Dermis blood vessel endothelial cell (primary cell): ENCODE results near the gene LRRFIP1. TPM values are rescaled to one million over a fixed set of nuclear protein-coding genes. Genes with fewer than 3 reads are reported as not detected.

Experiments used
- DNase-seq: peaks from one replicate; pipeline ENCODE4 v3.0.0; 2010
- total RNA-seq: library from RNA; depleted of rRNA; stranded (reverse); fragments of >200 nt; gene quantifications from 2 replicates; pipeline ENCODE4 v1.2.3, GENCODE V29; 2014

LRRFIP1 gene
- total RNA-seq, 1 donor from 2014 or later: 198 TPM

DNA sequence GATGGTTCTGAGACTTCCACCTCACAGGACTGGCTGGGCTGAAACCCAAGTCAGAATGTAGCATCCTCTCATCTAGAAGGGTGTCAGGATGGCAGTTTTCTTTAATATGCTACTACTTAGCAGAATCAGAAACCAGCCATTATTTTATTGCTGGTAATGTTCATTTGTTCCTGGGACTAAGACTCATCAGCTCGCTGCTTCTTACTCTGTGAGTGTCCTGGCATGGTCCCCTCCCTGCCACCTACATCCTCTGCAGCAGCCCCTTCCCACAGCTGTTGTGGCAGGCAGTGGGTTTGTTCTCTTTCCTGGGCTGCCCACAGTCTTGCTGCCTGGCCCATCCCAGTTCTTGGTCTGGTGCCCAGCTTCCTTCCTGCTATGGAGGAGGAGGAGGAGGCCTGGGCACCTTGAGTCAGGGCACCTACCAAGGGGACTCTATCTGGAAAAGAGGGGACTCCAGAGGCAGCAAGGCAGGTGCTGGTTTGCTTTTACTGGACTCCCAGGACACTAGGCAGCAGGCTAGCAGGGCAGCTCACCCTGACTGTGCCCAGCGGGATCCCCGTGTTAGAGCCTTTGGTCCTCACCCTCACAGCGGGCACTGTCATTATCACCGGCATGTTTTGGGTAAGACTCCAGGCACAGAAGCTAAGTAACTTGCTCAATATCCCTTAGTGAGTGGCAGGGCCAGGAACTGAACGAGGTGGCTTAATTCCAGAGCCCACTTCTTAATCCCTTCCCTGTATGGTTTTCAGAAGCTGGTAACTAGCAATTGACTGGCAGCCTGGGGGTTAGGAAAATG, 62.1 kb downstream of the LRRFIP1 start:
- peak; percentile 52 for DNase-seq

DNA sequence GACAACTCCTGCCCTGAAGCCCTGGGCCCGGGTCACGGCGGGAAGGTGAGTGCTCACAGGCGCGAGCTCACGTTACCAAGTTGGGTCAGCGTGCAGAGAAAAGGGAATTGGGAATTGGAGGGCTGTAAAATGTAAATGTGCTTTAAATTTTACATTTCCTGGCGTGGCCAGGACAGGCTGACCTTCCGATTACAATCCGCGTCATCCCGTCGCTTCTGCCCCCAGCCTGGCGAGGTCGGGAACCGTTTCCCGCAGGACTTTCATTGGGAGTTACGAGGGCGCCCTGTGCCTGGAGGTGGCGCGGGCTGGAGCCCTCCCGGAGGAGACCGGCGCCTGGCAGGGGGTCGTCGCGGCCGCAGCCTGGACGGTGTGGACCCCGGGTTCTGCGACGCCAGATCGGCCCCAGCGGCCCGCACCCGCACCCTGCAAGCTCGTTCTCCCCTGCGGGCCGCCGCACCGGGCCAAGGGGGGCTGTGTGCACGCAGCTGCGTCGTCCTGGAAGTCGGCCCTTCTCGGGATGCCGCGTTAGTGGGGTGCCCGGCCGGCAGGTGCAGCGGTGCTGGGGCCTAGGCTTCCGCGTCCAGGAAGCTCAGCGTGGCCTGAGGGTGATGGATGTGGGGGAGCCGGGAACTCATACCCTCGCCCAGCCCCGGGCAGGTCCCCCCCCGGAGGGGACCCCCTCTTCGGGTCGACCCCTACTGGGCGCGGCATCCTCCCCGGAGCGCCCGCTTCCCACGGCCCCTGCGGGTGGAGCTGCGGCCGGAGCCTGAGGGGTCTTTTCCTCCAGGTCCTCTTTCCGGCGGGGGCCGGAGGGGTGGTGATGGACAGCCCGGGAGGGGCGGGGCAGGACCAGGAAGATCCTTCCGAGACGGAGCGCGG, 63.9 kb downstream of the LRRFIP1 start:
- peak; percentile 52 for DNase-seq

DNA sequence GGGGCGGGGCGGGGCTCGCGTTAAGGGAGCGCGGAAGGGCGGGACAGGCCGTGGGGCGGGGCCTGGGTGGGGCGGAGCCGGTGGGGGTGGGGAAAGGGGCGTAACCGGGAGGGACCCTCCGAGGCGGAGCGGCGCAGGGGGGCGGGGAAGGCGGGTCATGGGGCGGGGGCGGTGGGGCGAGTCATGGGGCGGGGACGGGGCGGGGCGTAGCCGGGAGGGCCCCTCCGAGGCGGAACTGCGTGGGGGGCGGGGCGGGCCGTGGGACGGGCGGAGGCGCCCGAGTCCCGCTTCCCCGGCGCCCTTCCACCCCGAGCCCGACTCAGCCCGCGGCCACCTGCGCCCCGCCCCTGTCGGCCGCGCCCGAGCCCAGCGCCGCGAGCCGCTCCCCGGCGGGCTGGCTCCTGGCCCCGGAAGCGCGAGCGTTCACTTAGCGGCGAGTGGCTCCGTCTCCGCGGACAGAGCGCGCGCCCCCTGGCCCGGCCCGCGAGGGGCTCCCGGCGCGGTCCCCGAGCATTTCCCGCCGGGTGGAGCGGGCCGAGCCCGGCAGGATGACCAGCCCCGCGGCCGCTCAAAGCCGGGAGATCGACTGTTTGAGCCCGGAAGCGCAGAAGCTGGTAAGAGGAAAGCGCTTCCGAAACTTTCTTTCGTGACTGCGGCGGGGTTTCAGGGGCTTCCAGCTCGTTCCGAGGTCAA, 64.7 kb downstream of the LRRFIP1 start:
- peak; percentile 93 for DNase-seq

DNA sequence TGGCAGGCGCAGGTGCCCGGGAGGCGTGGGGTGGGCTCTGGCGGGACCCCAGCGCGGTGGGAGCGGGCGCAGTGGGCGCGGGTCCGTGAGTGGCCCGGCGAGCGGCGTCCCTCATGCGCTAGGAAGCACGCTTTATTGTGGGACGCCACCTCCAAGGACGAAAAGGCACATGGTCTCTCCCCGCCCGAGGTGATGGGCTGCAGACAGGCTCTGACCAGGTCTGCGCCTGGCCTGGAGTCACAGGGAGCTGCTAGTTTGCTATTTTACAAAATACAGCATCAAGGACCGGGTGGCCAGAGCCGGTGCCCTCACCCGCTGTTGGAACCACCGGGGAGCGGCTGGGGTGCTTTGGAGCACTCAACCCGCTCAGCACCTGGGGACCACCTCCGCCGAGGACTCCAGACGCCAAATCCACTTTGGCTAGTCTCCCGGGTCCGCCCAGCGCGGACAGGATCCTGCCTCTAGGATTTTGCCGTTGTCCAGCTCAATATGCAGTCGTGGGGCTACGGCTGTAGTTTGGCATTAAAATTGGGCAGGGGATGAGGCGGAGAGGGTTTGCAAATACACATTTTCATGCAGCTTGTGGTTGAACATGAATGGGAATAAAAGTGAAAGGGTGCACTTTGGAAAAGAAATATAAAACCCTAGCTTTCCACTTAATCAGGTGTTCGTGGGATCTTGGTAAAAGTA, 65.4 kb downstream of the LRRFIP1 start:
- DNase-seq: peak; percentile 53

DNA sequence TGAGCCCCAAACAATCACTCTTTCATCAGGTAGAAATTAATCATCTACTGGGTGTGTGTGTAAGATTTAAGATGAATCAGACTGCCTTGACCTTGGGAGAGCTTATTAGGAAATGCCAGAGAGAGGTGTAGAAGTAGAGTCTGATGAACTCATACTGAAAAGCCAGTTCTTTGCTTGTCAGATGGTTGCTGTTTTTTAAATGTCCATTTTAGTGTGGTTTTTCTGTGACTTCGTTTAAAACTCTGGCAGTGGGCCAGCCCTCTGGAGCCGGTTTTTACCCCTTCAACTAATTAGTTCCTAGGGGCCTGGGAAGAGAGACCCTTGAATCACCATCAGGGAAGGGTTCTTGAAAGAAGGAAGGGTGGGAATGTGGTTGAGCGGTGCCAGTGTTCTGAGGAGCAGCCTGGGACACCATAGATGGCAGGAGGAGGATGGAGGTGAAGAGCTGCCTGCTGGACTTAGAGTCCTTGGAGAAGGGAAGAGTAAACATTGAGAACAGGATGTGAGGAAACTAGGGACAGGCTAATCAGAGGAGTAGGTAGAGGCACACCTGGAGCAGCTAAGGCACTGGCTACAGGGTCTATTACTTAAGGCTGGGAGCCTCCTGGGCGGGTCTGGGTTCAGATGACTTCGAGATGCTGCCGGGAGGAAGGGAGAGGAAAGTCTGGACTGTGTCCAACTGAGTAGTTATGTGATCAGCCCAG, 66.1 kb downstream of the LRRFIP1 start:
- DNase-seq: peak; percentile 62

DNA sequence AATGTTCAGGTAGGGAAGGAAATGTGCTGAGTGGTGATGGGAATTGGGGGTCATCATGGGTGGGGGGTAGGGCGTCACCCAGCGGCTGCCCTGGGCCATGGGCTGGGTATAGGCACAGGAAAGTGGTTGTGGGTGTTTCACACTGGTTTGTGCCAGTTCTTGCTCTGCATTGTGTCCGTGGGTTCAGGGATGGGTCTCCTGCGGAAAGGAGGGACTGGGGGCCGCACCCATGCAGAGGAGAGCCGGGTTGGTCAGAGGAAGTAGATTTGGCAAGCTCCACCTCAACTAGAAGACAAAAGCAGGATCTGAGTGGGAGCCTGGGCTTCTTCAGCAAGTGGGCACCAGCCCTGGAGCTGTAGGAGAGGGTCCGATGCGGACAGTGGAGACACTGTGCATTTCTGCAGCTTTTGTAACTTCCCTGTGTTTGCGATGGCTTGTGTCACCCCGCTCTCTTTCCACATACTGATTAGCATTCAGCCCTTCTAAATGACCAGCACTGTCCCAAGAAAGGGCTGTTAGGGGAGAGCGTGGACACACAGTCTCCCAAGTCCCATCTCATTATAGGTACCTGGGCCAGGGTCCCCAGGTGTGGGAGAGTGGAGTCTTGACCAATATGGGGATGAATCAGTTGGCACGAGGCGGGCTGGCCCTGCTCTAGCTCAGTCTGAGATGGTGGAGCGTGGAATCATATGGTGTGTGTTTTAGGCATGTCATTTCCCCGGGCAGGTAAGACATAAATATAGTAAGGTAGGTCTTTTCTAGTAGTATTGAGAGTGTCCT, 67.2 kb downstream of the LRRFIP1 start:
- peak; percentile 44 for DNase-seq

DNA sequence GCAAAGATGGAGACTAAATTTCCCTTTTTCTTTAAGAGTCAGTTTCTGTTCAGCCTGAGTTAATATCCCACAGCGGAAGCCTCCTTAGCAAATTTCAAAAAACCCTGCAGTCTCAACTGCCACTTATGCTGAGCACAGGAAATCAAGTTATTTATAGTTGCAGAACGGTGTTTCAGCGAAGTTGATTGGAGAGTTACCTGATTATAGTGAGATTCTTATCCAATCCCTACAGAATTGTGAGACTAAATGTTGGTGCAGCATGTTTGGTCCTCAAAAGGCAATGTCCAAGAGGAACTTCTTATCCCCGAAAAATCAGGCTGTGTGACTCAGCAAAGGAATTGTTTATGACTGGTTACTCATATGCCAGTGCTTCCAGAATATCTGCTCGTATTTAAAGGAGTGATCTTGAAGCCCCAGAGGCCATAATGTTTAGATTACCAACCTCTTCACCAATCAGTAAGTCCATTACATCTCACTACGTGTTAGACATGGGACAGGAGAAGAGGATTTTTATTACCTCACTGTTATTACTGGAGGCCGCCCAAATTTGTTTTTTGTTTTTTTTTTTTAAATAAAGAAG, 67.9 kb downstream of the LRRFIP1 start:
- DNase-seq: peak; percentile 93

DNA sequence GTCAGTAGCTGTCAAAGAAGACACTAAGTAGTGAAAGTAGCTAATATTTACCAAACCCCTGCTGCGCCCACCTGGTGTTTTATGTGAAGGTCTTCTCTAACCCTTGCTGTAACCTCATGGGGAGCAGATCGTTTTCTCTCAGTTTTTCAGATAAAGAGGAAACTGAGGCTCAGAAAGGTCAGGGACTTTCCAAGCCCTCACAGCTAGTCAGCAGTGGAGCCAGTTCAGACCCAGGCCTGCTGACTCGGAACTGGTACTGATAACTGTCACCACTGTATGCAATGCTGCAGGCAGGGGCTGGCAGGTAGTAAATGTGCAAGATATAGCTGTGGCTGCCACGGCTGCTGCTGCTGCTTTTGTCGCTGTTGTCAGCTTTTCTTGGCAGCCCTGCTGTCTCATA, 69.1 kb downstream of the LRRFIP1 start:
- no peak for DNase-seq

DNA sequence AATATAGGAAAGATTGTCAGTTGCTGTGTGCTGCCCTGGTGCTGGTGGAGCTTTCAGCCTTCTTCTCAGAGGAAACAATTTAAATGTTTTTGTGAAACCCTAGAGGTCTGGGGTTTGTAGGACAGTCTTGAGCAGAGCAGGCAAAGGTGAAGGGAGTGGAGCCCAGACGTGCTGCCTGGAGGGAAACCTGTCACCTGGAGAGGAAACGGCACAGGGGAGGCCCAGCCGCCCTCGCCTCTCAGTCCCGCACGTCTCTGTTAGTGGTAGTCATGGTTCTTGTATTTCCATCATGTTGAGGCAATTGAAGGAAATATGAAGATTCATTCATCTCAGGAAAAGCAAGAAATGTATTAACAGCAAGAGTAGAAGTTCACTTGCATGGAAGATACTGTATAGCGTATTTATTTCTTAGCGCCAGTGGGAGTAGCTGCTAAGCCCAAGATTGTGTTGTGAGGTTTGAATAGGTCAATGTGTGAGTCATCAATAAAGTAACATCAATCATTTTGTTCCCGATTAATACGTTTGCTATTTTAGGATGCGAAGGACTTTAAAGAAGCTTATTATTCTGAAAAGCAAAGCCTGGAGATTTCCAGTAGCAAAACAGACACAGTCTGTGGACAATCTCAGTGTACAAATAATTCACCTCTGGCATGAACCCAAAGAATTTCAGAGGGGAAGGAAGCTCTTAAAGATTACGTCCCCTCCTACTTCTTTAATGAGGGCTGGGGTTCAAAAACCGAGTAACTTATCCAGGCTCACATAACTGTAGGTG, 70.4 kb downstream of the LRRFIP1 start:
- peak; percentile 68 for DNase-seq

DNA sequence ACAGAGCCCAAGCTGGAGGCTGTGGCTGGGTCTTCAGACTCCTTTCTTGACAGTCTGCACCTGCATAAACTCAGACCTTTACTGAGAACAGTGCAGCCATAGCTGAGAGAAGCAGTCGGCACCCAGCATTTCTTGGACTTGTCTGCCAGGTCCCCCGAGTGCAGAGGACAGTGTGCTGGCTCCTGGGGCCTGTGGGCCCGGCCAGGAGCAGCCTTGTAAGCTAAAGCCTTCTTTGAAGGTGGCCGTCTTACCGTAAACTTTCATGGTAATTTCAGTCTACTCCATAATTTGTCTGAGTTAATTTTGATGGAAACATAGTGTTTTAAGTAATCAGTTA, 70.9 kb downstream of the LRRFIP1 start:
- DNase-seq: no peak

DNA sequence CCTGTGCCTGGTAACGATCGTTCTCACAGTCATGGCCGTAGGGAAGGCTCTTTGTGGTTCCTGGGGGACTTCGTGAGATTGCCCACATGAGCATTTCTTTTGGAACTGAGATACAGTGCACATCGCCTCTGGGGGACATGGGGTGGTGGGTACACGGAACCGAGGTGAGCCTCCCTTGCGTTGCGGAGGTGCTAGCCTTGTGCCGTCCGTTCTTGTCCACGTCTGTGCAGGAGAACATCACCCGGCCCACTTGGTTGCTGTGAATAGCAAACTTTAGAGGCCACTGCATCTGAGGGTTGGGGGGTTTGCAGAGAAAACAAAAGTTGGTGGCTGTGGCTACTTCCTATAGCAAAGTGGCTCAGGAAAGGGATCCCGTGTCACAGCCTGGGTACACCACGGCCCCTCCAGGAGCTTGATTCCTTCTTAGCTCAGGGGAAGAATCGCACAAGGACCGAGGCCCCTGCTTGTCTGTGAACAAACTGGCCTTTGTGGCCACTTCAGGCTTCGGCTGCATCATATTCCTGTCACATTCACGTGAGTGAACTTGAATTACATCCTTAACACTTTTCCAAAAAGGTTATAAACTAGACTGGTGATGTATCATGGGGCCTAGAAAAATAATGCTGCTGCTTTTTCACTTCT, 72.6 kb downstream of the LRRFIP1 start:
- no peak for DNase-seq

DNA sequence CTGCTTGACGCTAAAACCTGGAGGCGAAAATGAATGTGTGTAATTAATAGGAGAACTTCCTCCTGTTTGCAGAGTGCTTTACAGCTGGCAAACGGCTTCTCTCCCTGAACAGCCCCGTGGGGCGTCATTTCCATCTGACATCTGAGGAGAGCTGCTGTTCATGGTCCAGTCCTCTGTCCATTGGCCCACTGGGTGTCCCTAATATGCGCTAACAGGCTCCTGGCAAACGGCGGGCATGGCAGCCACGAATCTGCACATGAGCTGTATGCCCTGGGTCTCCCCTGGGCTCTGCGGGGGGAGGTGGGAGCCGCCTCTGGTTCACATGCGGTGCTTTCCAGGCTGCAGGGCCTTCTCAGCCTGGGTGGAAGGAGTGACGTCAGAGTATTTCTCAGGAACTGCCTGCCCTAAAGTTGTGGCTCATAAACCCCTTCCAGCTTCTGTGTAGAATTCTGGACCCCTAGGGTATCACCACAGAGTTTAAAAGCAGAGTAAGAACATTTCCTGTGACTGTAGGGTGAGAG, 73.2 kb downstream of the LRRFIP1 start:
- peak; percentile 78 for DNase-seq

DNA sequence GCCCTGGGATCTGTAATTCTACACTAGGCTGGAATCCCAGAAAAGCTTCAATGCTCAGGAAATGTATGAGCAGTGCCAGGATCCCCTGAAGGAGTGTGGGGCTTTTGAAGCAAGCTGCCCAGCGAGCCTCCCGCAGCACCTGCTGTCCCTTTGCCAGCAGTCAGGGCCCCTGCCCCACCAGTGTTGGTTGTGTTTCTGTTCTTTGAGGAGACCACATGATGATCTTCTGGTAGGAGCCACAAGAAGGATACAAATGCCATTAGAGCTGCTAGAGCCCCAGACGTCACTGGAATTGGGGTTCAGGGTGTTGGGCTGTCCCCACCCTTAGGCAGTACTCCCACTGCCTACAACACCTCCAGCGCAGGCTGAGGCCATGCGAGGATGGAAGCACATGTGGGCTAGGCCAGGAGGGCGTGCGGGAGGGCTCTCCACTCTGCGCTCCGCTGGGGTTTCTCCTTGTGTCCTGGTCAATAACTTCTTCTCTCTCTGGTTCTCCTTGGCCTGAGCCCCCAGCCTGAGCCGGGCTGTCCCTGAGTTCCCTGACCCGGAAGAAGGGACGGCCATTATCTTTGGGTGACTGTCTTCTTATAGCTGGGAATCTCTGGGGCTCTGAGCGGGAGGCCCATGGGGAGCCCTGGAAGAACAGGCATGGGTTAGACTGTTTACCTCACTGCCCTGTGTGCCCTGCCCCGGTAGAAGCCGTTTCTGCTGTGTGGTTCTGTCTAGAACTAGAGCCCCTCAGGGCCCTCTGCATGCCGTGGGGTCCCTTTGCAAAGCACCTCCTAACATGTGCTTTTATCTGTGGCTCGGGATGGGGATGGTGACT, 73.9 kb downstream of the LRRFIP1 start:
- no peak for DNase-seq

DNA sequence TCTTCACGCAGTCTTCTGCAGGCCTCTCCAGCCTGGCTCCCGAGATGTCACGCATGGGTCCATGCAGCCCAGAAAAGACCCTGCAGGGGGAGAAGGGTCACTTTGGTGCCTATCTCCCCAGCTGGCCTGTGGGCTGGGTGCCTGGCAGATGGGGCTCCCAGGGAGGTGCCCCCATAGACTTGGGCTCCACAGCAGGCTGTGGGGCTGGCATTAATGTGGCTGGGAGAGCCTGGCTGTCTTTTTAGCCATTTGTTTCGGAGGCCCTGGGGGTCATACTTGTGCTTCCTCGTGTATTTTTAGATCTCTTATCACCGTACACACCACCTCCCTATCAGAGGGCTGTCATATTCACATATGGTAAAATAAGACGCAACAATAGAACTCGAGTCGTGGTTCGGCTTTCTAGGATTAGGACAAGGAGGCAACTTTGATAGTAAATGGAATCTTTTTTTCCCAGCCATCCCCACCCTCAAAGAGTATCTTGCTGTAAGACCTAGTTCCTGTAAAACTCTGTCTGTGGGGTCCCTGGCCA, 74.5 kb downstream of the LRRFIP1 start:
- no peak for DNase-seq

DNA sequence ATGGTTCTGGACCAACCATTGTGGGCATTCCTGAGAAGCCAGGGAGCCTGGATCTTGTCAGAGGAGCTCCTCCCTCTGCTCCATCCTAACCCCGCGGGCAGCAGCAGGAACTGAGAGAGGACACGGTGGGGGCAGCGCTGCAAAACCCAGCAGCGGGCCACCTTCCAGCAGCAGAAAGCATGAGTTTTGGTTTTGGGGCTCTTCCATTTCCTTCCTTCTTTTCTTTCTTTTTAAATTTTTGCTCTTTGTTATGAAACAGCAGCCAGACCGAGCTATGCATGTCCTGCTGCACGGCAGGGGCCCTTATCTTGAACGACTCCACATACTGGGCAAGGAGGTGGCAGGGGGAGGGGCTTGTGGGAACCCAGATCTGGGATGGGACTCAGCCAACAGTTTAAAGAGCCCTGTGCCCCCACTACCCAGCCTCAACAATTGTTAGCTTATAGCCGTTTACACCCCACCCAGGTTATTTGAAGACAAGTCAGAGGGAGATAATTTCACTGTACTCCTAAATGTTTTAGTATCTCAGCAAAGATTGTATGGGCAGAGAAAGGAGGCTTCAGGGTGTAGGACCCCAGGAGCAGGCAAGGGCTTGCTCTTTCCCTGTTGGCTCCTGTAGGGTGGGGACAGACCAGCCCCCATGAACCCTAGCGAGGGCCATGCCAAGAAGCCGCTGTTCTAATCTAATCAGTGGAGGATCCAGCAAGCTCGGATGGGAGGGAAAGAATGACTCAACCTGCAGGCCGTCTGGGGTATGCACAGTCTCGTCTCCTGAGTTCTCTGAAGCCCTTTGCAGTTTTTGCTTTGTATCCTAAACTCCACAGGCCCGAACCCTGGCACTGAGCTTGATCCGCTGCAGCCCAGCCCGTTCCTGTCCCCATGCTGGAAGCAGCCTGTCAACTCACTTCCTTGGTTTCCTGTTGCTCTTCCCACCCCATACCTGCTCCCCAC, 75.3 kb downstream of the LRRFIP1 start:
- peak; percentile 81 for DNase-seq

DNA sequence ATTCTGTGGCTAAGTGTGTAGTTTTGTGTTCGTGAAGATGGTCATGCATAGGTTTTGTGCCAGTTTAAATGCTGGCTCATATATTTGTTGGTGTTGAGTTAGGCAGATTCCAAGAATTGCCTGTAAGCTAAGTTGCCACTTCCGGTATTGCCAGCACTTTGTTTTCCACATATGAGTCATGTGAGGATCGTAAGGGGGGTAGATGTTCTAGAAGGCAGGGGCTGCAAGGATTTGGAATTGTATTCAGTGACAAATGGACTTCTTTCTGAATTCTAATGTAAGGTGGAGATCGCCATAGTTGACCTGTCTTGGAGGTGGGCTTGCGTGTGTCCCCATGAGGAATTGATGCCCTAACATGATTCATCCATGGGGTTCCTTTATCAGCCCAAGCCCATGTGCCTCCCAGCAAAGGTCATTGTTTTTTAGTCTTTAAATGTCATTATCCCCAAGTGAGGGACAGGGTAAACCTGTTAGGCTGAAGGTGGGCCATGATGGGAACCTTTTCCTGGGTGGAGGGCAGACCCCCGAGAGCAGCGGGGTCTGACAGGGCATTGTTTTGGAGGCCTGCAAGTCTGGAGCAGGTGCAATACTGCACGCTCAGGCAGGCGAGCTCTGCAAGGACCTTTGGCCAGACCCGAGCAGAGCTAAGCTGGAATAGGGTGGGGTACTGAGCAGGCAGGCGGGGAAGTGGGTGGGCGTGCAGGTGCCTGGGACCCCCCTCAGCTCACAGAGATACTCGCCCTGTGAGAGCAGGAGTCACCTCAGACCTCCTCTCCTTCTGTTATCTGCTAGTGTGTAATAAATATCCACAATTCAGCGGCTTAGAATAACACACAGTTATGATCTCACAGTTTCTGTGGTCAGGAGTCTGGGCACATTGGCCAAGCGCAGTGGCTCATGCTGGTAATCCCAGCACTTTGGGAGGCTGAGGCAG, 77.4 kb downstream of the LRRFIP1 start:
- DNase-seq: peak; percentile 71
